Measurements from ENCODE around the gene ADAMTSL1.

DNA sequence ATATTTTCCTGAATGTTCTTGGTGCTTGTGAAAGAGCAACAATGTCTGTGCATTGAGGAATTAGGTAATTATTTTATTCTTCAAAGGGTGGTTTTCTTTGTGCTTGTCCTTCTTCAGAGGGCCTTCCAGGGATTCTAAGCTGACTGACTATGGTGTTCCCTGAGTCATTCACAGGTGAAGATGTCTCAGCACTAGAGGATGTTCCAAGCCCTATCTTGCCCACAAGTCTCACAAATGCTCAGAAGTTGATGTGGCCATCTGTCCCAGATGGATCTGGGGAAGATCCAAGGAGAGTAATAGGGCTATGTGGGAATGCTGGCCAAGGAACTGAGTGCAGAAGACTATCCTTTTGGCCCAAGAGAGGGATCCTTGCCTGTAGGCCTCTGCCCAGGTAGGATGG, 120.9 kb downstream of the ADAMTSL1 start:
- TF ChIP-seq, protein P1, sequence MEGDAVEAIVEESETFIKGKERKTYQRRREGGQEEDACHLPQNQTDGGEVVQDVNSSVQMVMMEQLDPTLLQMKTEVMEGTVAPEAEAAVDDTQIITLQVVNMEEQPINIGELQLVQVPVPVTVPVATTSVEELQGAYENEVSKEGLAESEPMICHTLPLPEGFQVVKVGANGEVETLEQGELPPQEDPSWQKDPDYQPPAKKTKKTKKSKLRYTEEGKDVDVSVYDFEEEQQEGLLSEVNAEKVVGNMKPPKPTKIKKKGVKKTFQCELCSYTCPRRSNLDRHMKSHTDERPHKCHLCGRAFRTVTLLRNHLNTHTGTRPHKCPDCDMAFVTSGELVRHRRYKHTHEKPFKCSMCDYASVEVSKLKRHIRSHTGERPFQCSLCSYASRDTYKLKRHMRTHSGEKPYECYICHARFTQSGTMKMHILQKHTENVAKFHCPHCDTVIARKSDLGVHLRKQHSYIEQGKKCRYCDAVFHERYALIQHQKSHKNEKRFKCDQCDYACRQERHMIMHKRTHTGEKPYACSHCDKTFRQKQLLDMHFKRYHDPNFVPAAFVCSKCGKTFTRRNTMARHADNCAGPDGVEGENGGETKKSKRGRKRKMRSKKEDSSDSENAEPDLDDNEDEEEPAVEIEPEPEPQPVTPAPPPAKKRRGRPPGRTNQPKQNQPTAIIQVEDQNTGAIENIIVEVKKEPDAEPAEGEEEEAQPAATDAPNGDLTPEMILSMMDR (IDR thresholded peaks at IDR 0.05), result no peak
- TF ChIP-seq POLR2A (IDR thresholded peaks at IDR 0.05), result no peak

Measured in stomach (tissue), 4 donors.